Measurements from ENCODE around the gene APOBEC4. TPM values are rescaled to one million over a fixed set of nuclear protein-coding genes. Genes with fewer than 3 reads are reported as not detected.

APOBEC4 gene
- total and polyA plus RNA-seq, 10 of the 15 experiments (the other 5 are each of a cell fraction or from before 2014, with no cell fraction given) = 0.04 to 0.25 (median 0.06) TPM; not detected in 5

- POLR2A ChIA-PET = interaction anchor here (0.7 to 1.5 kb wide), 4 partner anchors 16 to 48 kb away, joined by 3 to 7 read pairs (median 4); partner anchors contain the start of gene NCF2
- RAD21 ChIA-PET (ENCODE audit: unreplicated experiment) = interaction anchor here (1.1 to 3.7 kb wide), 5 partner anchors 11 to 35 kb away, joined by 3 to 16 read pairs (median 7); no protein-coding TSS in a partner anchor
- Histone ChIP-seq H2AFZ (ENCODE audit: control insufficient read depth, low read depth, low read length) (no peak overlapping the region), H3K79me2 (ENCODE audit: control insufficient read depth, insufficient read depth, low read length) (no peaks in the 10 kb centered on the region), H3K27ac (ENCODE audit: control insufficient read depth, insufficient read depth) (no peak overlapping the region), H3K9ac (ENCODE audit: control insufficient read depth, insufficient read depth, low read length) (no peak overlapping the region), H3K27me3 (replicated peaks in 1 of 2; ENCODE audit: control insufficient read depth in 2 of 2, insufficient read depth in 2 of 2, low read length in 1 of 2) (no peaks in the 10 kb centered on the region), H3K4me3 (no peak overlapping the region), H3K4me1 (ENCODE audit: control insufficient read depth, insufficient read depth, low read length) (no peaks in the 10 kb centered on the region; the same call in 1 of the 2 replicates), H3K4me2 (ENCODE audit: control insufficient read depth, insufficient read depth) (no peak overlapping the region), H3K36me3 (ENCODE audit: control insufficient read depth in 2 of 2, insufficient read depth in 2 of 2, low read length in 1 of 2) (peaks cover 0 to 9% of the 10 kb centered on the region in 2 experiments; a peak in 1 of 4 replicates), H3K9me3 (replicated peaks; ENCODE audit: control insufficient read depth, insufficient read depth, low read length) (no peaks in the 10 kb centered on the region), H4K20me1 (ENCODE audit: control insufficient read depth, insufficient read depth) (no peaks in the 10 kb centered on the region)
- SMC1A ChIA-PET (ENCODE audit: uncharacterized antibody, unreplicated experiment) = interaction anchor here (0.7 to 2.7 kb wide), 12 partner anchors 9 to 295 kb away, joined by 3 to 30 read pairs (median 4); partner anchors contain the start of gene NCF2
- in situ Hi-C loops (cut with MboI) = loop anchor here (10.0 kb wide), 1 partner anchor 146 kb away; the partner anchor contains the start of gene SMG7
- intact Hi-C loops (cut with micrococcal nuclease; ENCODE audit: unreplicated experiment) = no loop called here
- no TSS peak for BruUV-seq (replicated peaks)
- WGBS (ENCODE audit: insufficient coverage, insufficient replicate concordance, low lambda C conversion rate, missing lambda C conversion rate) = 100% methylated on average over 2 of the region's 2 CpGs
- CTCF ChIA-PET = interaction anchor here (0.6 to 3.5 kb wide), 7 partner anchors 10 to 658 kb away, joined by 3 to 25 read pairs (median 4); partner anchors contain the start of gene NCF2
- FAIRE-seq = no peak
- DNase-seq (ENCODE audit: low read depth, low spot score) = no peak
- TF ChIP-seq NRF1 (conservative IDR thresholded peaks at IDR 0.05; ENCODE audit: low read depth, low read length) (no peak), RELA (IDR thresholded peaks at IDR 0.05; ENCODE audit: borderline replicate concordance, partially characterized antibody) (no peak), PAX8 (IDR thresholded peaks at IDR 0.05) (no peak), SMARCA5 (IDR thresholded peaks at IDR 0.05) (no peak), EED (IDR thresholded peaks at IDR 0.05; ENCODE audit: low read depth) (no peak), ETV6 (conservative IDR thresholded peaks at IDR 0.05 in 1 of 2, IDR thresholded peaks at IDR 0.05 in 1 of 2; ENCODE audit: borderline replicate concordance in 1 of 2, low read depth in 1 of 2) (no peak), ZNF384 (IDR thresholded peaks at IDR 0.05; ENCODE audit: borderline replicate concordance, low read depth, low read length) (no peak), HDAC6 (IDR thresholded peaks at IDR 0.05; ENCODE audit: unreplicated experiment) (no peak), NFYA (IDR thresholded peaks at IDR 0.05; ENCODE audit: borderline replicate concordance, low read depth, low read length) (no peak), FOXM1 (IDR thresholded peaks at IDR 0.05; ENCODE audit: low read depth, low read length) (no peak), TCF7 (IDR thresholded peaks at IDR 0.05; ENCODE audit: borderline replicate concordance) (no peak), HDAC2 (IDR thresholded peaks at IDR 0.05) (no peak), ESRRA (IDR thresholded peaks at IDR 0.05; ENCODE audit: low read length) (no peak), PBX3 (IDR thresholded peaks at IDR 0.05; ENCODE audit: insufficient replicate concordance, low read depth, low read length) (no peak), SMAD5 (IDR thresholded peaks at IDR 0.05; ENCODE audit: low read depth) (no peak), JUND (IDR thresholded peaks at IDR 0.05; ENCODE audit: low read depth, low read length) (no peak)
- no peak for ATAC-seq
Measured at GRCh38 chr1:183620311-183620710, 32.8 kb downstream of the APOBEC4 start.
